Stimulated activated naive CD4-positive, alpha-beta T cell (primary cell): Measurements from ENCODE around the gene CNTN4.

ENCODE experiments used
- DNase-seq, 6 experiments: peaks; one replicate each; lab custom pipeline; 2025; lab: John Stamatoyannopoulos, UW

Gene CNTN4

DNA sequence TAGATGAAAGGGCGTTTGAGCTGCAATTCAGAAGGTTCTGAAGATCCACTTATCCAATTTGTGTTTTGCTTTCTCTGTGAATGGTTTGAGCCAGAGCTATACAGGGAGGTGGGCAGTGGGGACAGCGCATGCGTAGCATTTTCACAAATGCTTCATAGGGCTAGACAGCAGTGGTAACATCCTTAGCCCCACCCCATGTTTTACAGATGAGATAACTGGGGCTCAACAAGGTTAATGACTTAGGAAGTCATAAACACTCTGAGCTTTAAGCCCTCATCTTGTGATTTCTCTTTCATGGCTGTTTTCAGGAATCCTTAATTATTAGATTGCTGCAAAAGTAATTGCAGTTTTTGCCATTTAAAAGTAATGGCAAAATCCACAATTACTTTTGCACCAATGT lies 602.8 kb downstream of the CNTN4 start:
- DNase-seq: no peak

DNA sequence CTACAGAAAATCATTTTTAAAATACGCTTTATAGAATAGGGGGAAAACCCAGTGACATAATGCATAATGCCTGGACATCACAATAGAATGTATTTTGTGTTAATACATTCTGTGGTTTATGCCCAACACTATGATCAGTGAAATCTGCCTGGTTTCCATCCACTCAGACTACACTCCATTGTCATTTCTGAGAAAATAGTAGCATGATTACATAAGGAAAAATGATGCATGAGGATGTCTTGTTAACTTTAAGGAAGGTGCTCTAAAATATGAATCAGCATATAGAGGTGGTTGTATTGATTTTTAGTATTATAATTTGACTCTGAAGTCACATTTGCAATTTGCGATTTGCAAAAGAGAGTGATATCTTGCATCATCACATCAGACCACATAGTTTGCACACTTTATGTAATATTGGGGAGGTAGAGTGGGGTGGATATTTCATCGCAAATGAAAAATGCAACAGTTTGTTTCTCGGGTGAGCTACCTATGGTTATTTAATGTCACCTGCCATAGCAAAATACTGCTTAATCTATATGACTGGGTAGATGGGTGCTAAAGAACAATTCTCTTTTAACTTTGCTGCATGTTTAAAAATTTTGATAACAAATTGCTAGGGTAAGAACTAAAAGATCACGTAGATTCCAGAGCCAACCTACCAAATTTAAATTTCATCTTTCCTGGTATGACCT lies 607.6 kb downstream of the CNTN4 start:
- DNase-seq: no peak

DNA sequence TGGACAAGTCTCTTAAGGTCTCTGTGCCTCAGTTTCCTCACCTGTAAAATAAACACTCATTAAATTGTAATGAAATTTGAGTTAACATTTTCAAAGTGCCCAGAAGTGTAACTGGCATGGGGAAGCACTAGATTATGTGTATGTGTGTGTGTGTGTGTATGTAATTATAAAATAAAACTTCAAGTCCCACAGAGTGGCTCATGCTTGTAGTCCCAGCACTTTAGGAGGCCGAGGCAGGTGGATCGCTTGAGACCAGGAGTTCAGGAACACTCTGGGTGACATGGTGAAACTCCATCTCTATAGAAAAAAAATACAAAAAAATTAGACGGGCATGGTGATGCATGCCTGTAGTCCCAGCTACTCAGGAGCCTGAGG lies 608.2 kb downstream of the CNTN4 start:
- DNase-seq: no peak

DNA sequence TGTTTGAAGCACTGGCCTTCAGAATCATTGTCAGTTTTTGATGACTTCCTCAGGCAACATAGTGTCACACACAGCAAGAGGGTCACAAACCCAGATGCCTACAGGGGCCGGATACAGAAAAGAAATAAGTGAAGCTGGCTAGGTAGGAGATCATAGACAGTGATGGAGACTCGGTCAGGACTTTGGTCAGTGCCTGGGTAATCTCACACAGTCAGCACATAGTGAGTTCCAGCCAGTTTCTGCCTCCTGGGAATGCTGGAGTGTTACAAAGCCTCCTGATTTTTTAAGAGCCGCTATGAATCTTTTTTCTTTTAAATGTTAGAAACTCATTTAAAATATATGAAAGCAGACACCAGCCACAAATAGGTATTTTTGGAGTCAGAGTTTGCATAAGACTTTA lies 612.4 kb downstream of the CNTN4 start:
- DNase-seq: no peak

DNA sequence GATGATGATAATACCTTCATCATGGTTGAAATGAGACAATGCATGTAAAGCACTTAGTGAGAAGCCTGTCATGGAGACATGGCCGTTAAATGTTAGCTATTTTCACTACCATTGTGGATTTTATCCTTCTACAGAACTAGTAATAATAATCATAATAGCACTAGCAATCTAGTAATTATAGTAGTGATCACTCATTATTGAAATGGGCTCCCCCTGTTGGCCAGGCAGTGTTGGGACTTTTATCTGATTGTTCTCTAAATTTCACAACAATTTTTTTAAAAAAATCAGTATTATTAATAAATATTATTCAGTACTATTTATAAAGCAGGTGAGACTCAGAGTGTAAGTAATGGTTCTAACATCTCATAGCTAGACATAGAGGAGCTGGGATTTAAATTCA lies 615.3 kb downstream of the CNTN4 start:
- DNase-seq: no peak

DNA sequence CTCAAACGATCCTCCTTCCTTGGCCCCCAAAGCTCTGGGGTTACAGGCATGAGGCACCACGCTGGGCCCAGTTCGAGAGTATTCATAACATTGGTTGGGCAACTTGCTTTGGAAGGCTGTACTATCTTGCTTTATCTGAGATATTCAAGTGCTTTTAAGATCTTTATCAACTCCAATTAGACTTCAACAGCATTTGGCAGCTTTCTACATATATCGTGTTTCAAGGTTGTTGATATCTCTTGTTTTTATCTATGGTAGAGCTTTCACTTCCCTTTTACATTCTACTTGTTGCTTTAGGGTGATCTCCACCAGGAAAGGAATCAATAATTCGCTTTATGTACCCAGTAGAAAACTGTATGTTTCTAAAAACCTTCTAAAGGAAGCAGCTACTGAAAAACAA lies 616.2 kb downstream of the CNTN4 start:
- DNase-seq: no peak

DNA sequence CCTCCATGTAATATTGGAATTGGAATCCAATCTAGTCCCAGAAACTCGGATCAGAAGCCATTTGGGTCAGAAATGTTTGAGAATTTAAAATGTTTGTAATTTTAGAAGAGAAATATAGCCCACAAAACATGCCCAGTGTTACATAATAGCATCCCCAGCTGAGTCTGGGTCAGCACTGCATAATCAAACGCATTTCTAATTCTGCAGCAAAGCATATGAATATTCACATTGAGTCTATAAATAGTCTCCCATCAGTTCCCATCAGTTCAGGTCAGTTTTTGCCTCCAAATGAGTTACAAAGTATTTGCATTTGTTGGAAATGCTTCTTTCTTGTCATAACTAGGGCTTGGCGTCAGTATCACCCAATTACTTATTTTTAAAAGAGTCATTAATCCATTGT lies 628.4 kb downstream of the CNTN4 start:
- no peak for DNase-seq

DNA sequence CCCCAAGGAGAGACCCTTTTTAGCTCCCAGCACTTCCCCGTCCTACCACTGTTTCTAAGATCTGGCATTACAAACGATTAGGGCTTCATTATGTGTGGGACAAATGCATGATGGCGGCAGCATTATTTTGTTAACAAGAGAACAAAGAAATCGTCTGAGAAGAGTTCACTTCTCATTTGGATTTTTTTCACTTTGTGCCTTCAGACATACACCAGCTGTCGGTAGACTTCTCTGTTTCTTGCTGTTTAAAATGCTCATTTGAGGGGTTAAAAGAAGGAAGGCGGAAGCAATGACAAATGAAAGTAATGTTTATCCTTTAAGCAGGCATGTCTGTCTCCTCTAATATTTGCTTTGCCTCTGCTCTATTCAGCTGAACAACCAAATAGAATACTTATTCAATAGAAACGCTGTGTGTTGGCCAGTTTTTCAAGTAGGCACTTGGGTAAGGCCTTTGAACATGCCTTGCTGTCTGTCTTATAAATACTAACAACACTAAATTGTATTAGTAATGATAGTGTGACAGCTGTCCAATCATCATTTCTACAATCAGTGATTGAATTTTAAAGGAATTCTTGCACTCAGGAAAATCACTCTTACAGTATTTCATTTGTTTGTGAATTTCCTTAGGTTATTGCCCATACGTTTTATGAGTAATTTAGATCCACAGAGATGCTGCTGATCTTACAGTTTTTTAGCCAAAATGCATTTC lies 629.1 kb downstream of the CNTN4 start:
- DNase-seq: no peak

DNA sequence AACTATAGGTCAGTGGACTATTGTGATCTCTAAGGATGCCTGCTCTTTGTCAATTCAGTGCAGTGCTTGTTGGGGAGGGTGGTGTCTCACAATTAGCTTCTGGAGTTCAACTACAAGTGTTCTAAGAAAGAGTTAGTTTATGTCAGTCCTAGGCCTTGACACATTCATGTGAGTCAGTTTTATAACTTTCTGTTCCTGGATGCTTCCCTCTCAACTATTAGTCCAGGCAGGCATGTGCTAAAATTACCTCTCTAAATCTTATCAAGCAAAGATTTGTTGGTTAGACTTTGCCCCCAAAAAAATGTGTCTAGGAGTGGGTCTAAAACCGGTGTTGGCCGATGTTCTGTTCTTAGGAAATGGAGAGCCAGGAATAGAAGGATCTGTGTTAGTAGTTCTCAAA lies 633.2 kb downstream of the CNTN4 start:
- DNase-seq: no peak

DNA sequence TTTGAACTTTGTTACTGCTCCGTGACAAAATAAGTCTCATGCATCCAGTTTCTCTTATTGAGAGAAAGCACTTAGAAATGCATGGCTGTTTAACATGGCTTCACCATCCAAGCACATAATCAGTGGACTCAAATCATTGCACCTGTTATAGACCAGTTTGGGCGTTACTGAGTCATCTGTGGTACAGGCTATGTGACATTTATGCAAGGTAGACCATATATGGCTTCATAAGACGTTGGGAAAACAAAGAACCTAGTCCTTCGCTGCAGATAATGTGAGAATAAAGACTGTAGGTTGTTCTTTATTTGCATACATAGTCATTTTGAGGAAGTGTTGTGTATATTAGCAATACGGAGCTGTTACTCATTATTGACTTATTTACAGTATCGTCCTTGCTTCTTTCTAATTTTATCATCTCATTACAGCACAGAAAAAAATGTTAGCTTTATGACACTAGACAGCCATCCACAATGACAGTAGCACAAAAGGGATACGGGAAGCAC lies 636.8 kb downstream of the CNTN4 start:
- no peak for DNase-seq

DNA sequence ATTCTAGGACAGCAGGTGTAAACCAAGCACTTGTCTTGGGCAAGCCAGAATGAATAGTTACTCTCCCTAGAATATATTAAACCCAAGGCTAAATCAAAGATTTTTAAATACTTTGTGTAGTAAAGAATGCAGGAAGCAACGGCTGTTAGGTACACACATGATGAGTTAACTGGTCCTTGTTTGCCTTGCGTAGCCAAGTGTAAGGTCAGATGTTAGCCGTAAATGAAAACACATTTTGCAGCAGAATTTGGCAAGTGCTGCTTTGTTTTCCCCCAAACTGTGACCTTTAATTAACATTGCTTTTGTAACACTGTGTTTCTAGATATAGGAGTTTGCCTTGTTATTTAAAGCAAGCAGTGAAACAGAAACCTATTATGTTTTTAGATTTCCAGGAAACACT lies 642.9 kb downstream of the CNTN4 start:
- no peak for DNase-seq

DNA sequence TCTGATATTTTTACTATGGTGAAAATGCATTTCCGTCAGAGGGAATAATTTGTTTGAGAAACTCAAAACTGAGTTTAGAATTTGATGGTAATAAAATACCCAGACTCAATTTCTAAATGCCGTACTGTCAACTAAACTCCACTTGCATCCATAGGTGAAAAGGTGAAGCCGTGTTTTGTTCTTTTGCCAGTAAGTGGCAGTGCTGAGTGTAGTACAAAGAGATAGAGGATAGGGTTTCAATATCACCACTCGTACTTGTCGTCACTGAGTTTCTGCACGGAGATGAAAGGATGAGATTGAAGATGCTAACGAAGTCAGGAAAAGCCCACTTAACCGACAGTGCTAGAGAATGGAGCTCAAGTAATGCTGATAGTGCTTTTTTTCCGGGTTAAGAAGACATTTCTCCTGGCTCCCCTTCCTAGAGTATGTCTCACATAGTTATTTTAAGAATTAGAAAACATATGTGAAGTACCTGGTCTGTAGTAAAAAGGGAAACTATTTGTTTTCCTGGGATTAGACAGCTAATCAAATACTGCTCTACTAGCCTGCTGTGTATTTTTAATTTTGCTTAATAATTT lies 666.4 kb downstream of the CNTN4 start:
- DNase-seq: peak in 2 of 6 experiments; percentile 1 to 12

DNA sequence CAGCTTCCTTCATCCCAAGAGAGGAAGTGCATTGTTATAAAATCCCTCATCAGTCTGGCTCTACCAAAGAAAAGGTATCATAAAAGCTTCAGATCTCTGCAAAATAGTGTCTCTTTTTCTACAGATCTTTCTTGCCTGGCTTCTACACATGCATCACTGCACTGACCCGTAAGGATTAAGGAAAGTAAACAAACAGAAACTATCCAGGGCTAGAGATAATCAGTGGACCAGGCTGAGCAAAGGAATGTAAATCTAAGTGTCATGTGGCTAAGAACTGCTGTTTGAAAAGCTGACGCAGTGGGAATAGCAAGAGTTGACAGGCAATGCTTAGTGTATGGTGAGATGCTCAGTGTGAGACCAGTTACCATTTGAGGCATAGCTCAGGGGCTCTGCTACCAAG lies 671.8 kb downstream of the CNTN4 start:
- DNase-seq: no peak

DNA sequence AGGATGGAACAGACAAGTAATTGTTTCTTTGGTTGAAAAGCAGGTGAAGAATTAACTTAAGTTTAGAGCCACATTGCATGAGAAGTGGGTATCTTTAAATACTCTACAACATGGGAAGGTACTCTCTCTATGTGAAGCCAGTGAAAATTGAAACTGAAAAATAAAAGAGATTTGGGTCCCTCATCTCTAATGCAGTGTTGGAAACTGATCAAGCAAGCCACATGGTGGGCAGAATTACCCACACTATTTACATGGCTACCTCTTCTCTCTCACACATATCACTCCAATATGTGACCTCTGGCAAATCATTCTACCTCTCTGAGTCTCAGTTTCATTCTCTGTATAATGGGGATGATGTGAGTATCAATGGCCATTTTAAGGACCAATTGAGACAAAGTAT lies 672.5 kb downstream of the CNTN4 start:
- DNase-seq: no peak

DNA sequence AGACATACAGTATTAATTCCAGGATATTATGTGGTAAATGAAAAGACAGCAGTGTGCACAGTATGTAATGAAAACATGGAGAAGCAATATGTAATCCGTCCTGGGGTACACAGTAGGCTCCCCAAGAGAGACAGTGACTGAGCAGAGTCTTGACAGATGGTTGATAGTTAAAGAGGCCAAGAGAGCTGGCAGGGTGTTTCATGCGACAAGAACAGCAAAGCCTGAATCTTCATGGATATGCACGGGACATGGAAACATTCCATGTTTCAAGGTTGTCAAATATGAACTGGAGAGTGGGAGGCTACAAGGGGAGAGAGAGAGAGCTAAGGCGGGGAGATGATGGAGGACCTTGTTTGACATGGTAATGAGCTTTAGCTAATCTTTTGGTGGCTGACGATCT lies 673.1 kb downstream of the CNTN4 start:
- no peak for DNase-seq

DNA sequence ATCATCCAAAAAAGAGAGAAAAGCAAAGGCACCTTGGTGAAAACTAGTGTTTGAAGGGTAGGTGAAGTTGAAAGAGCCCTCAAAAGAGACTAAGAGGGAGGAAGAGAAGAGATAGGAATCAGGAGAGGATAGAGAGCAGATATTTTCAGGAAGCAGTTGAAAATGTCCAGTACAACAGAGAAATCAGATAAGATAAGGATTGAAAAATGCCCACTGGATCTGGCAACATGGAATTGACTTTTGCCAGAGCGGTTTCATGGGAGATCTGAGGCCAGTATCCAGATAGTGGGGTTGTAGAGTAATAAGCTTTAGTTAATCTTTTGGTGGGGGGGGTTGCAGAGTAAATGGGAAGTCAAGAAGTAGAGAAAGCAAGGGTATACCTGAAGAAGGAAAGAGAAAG lies 674.1 kb downstream of the CNTN4 start:
- no peak for DNase-seq

DNA sequence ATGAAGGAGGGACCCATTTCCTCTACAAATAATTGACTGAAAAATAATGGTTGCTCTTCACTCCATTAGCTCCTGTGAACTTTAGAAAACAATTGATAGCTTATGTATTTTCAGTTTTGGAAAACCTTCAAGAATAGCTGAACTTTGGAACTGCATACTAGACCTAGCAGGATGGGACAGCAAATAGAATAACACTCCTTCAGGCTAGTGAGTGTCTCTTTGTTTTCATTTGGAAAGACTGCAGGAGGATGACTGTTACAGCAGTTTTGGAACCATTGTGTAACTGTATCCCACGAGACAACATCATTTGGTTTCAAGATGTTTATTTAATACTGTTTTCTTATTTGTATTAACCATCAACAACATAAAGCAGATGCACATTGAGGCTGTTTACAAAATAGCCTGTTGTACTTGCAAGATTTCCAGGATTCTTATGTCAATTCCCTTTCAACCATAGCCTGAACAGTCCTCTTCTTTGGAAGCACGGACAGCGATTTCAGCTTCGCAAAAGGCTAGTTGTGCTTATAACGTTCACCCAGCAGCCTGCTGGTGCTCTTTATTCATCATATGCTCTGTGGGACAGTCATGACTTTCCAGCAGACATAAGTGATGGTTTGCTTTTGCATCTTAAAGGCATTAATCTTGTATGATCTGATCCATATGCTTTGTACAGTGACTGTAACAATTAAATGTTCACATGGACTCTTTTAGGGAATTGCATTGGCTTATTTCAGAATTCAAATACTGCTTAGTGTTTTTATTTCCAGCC lies 676.0 kb downstream of the CNTN4 start:
- no peak for DNase-seq

DNA sequence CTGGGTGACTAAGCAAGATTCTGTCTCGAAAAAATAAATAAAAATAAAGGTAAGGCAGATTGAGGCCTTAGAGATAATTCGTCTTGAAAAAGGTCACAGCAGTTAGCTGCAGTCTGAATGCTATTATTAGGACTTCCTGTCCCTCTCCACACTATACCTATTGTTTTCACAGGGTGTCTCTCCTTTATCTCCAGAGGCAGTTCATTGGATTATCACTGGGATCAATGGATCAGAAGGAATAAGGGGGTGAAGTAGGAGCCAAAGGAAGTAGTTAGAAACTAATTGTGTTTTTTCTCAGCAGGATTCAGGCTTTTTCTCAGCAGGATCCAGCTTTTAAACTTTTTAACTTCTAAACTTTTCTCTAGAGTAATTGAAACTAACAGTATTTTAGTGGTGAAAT lies 684.6 kb downstream of the CNTN4 start:
- DNase-seq: no peak

DNA sequence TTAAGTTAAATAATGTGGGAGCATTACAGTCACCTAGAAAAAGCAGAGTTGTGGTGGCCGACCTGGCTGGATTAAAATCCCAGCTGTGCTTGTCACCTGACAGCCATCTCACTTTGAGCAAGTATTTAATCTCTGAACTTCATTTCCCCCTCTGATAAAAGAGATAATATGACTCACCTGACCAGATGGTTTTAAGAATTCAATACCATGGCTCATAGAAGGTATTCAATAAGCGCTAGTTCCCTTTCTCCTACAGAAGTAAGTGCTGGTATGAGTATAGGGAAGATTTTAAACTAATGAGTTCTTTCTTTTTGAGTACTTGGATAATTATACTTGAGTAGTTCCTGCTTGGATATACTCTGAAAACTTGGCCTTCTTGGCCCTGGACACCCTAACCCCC lies 686.0 kb downstream of the CNTN4 start:
- DNase-seq: no peak

DNA sequence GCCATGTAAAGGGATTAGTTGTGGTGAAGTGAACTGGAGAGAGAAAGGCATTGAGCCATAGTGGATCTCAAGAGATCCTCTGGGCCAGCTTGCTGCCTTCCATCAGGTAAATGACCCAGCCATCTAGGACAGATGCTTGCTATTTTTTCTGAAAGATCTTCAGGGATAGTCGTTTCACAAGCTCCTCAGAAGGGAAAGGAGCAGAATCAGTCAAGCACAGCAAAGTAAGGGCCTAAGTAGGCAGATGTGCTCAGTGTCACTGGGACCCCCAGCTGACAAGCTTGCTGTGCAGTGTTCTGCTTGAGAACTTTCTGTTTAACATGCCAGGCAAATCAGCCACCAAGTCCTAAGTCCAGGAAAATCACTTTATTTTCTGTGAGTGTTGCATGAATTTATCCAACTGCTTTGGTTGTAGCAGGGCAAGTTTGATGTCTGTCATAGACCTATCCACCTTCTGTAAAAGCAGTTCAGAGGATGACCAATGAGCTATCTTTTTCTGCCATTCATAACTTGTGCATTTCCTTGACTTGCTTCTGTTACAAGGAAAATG lies 691.7 kb downstream of the CNTN4 start:
- no peak for DNase-seq

DNA sequence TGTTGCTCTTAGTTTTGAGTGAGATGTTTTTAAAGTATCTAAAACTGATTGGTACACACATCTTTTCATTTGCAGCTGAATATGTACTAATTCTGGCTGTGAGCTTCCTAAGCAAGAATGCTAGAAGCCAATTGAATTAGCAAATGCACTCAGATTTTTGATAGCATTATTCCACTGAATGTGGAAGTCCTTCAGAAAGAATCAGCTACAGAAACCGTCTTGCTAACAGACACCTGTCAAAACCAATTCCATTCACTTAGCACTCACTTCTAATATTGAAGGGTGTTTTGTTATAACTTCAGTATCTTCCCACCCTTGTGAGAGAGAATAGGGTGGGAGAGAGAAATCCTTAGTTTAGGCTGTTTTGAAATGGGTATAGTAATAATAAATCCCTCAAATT lies 693.8 kb downstream of the CNTN4 start:
- no peak for DNase-seq

DNA sequence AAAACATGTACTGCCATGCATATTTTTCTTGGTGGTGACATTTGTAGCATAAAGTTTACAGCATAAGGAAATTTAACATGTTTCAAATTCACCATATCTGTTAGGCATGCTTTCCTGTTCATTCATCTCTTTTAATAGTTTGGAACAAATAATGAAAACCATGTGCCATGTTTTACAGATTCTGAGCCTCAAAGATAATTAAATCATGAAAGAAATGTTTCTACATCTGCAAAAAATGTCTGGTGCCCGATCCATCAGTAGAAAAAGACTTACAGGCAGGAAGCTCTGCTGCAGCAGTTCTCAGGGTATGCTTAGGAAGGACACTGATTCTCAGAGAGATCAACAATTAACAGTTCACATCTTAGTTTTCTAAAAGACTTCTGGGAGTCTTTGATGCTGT lies 695.3 kb downstream of the CNTN4 start:
- no peak for DNase-seq
